ENCODE results near the gene PTPRG.

Gene PTPRG

GRCh38 chr3:61897848-61898247, 336.5 kb downstream of the PTPRG start:
- no peak for DNase-seq (ENCODE audit: low spot score)

GRCh38 chr3:61899700-61900462, 338.5 kb downstream of the PTPRG start:
- DNase-seq (ENCODE audit: low spot score), result no peak

GRCh38 chr3:61901496-61901895, 340.1 kb downstream of the PTPRG start:
- no peak for DNase-seq (ENCODE audit: low spot score)

- DNase-seq (ENCODE audit: low spot score), result no peak
Measured at GRCh38 chr3:61901986-61902385, 340.6 kb downstream of the PTPRG start.

GRCh38 chr3:61903074-61903473, 341.7 kb downstream of the PTPRG start:
- DNase-seq (ENCODE audit: low spot score), result no peak

GRCh38 chr3:61903931-61904657, 342.7 kb downstream of the PTPRG start:
- DNase-seq (ENCODE audit: low spot score), result no peak

- no peak for DNase-seq (ENCODE audit: low spot score)
Measured at GRCh38 chr3:61907210-61907795, 345.9 kb downstream of the PTPRG start.

GRCh38 chr3:61908382-61908781, 347.0 kb downstream of the PTPRG start:
- DNase-seq (ENCODE audit: low spot score), result no peak

GRCh38 chr3:61910732-61911131, 349.4 kb downstream of the PTPRG start:
- DNase-seq (ENCODE audit: low spot score), result no peak

- DNase-seq (ENCODE audit: low spot score), result no peak
Measured at GRCh38 chr3:61912158-61912557, 350.8 kb downstream of the PTPRG start.

GRCh38 chr3:61913701-61914100, 352.3 kb downstream of the PTPRG start:
- no peak for DNase-seq (ENCODE audit: low spot score)

- no peak for DNase-seq (ENCODE audit: low spot score)
Measured at GRCh38 chr3:61914276-61914675, 352.9 kb downstream of the PTPRG start.

- no peak for DNase-seq (ENCODE audit: low spot score)
Measured at GRCh38 chr3:61915296-61915695, 353.9 kb downstream of the PTPRG start.

- DNase-seq (ENCODE audit: low spot score), result no peak
Measured at GRCh38 chr3:61919371-61919770, 358.0 kb downstream of the PTPRG start.

- no peak for DNase-seq (ENCODE audit: low spot score)
Measured at GRCh38 chr3:61922118-61922517, 360.7 kb downstream of the PTPRG start.

- no peak for DNase-seq (ENCODE audit: low spot score)
Measured at GRCh38 chr3:61924090-61924735, 362.8 kb downstream of the PTPRG start.

- DNase-seq (ENCODE audit: low spot score), result no peak
Measured at GRCh38 chr3:61924991-61925390, 363.6 kb downstream of the PTPRG start.

GRCh38 chr3:61925721-61926120, 364.4 kb downstream of the PTPRG start:
- no peak for DNase-seq (ENCODE audit: low spot score)

- no peak for DNase-seq (ENCODE audit: low spot score)
Measured at GRCh38 chr3:61926923-61927322, 365.6 kb downstream of the PTPRG start.

GRCh38 chr3:61927332-61927731, 366.0 kb downstream of the PTPRG start:
- DNase-seq (ENCODE audit: low spot score), result no peak

- DNase-seq (ENCODE audit: low spot score), result no peak
Measured at GRCh38 chr3:61928039-61928438, 366.7 kb downstream of the PTPRG start.

- no peak for DNase-seq (ENCODE audit: low spot score)
Measured at GRCh38 chr3:61928776-61929314, 367.5 kb downstream of the PTPRG start.

All from CD4-positive, alpha-beta T cell treated with Interleukin-2 at 100 ng/mL for 4 hours (primary cell).